GM18907 (cell line): ENCODE results near the gene CHMP4A.
A peak's percentile ranks its signal among the peaks of the same experiment; 100 is the strongest.

Source experiments
- ATAC-seq: cut with Tn5 transposase; IDR thresholded peaks from one replicate; pipeline ENCODE4 v1.9.1; 2021; ENCODE audit warnings: mild to moderate bottlenecking, moderate library complexity; ENCODE audit not compliant: unreplicated experiment

The CHMP4A gene

DNA sequence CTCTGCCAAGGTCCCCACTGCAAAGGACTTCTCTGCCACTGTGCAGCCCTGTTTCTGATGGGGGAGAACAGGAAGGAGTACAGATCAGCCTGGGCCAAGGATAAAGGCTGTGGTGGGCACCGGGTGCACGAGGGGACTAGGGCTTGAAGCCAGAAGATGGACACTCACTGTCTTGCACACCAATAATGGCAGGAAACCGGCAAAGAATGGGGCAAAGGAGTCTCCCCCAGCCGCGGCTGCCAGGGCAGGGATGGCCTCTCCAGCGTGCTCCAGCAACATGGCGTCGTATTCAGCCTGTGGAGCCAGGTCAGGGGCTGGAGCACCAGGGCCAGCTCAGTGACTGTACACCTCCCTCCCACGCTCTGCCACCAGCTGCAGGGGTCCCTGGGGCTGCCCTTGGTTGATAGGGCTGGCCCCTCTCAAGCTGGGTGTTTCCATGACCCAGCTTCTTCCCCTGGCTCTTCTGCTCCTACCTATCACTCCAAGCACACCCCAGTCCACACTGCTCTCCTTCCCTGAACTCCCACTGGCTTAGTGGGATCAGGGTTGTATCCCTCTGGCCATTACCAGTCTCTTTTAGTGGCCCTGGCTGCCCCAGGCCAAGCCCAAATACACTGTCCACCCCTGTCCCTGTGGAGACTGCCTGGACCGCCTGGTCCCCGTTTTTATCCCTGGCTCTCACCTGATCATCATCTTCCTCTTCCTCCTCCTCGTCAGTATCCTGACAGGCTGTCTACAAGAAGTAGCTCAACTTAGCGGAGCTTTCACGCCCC, 31.0 kb downstream of the CHMP4A start:
- ATAC-seq = no peak

DNA sequence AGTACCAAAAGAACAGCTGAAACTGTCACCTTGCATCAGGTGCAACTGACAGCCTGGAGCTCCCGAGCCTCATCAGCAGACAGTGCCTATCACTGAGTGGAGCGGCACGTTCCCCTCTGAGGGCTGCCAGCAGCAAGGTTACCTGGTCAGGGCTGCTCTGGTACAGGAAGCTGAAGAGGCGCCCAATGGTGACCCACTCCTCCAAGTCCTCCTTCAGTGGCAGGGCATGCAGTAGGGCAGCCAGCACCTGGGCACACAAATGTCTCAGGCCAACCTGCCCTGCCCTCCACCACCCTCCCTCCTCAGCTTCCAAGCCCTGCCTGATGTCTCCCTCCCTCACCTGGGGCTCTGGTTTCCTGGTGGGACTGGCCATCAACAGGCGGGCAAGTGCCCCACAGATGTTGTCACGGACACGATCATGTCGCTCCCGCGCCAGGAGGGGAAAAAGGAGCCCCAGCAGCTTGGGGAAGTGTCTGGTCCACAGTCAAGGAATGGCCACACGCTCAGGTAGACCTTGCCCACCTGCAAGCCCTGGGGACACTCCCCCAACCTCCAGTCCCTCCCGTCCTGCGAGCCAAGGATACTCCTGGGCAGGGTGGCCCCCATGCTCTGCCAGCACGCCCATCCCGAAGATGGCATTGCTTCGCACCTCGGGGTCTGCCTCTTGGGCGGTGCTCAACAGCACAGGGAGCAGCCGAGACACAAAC, 31.8 kb downstream of the CHMP4A start:
- no peak for ATAC-seq

DNA sequence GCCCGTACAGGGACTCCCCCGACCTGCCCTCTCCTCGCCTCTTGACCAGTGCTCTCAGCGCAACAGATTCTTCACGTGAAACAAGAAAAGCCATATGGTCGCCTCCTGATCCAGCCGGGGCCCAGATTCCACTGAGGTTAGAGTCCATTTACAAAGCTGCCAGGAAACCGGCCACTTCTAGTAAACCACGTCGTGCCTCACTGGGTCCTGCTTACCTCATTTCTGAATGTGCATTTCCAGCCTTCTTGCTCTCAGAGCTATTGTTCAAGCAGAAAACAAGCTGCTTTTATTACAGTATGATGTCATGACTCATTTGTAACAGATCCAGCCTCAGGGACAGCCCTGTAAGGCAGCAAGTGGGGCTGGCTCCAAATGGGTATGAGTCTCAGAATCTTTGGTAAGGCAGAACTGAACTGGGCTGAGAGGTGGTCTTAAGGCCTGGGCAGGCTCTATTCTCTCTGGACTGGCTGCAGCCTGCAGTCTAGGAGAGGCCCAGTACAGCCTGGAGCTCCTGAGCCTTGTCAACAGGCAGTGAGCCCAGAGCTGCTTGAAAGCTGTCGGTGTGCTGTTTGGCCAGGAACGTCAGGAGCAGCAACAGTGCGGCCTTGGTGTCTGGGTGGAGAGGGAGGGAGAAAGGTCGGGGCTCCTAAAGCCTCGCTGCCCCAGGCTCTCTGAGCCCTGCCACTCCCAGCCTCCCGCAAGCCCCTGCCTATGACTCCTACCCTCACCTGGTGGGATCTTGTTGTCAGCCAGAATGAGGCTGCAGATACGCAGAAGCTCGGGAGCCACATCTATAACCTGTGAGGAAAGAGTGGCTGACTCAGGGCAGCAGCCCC, 33.1 kb downstream of the CHMP4A start:
- no peak for ATAC-seq

DNA sequence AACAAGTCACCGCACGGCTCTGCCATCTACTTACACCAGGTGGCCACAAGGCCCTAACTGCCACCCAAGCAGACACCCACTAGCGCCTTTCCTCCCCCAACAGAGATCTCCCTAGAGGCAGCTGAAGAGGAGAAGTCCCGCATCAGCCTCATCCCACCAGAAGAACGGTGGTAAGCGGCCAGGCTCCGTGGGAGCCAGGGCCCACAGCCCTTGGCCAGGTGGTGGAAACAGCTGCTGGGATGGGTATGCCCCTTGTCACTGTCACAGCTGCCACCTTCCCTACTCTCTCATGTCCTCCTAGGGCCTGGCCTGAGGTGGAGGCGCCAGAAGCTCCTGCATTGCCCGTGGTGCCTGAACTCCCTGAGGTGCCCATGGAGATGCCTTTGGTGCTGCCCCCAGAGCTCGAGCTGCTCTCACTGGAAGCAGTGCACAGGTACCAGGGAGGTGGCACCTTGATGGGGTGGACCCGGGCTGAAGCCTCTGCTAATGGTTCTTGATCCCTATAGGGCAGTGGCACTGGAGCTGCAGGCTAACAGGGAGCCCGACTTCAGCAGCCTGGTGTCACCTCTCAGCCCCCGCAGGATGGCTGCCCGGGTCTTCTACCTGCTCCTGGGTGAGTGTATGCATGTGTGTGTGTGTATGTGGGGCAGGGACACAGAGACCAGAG, 33.9 kb downstream of the CHMP4A start:
- ATAC-seq = no peak

DNA sequence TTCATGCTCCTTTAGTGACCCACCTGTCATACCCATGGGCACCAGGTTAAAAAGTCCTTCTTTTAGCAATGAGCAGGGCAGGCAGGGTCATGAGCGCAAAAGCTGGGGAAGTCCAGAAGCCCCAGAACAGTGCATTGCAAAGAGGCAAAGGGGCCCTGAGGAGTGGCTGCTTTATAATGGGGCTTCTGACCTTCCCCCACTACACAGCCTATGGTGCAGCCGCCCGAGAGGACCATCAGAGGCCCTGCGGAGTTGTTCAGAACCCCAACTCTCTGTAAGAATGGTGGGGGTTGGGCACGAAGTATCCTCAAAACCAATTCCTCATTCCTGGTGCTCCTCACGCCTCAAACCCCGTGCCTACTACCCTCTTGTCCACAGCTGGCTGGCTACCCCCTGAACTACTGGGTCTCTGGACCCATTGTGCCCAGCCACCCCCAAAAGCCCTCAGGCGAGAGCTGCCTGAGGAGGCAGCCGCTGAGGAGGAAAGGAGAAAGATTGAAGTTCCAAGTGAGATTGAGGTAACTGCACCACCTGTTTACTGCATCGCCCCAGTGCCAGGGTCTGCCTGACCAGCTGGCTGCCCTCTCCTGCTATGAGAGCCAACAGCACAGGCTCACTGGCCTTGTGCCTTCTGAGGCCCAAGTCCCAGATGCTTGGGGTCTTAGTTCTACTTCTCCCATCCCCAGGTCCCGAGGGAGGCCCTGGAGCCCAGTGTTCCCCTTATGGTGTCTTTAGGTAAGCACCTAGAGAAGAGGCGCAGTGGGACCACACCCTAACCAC, 34.7 kb downstream of the CHMP4A start:
- ATAC-seq = no peak

DNA sequence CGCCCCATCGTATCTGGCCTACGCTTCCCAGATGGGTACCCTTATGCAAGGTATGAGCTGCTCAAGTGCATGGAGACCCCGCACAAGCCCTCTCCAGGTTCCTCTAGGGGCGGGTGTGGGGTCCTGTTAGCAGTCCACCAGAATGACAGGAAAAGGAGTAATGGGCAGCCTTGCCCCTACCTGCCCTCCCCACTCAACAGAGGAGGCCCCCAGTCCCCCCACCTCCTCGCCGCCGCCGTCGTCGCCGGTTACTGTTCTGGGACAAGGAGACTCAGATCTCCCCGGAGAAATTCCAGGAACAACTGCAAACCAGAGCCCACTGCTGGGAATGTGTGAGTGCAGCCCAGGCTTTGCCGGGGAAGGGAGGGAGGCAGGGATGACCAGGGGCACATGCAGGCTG, 35.4 kb downstream of the CHMP4A start:
- no peak for ATAC-seq

DNA sequence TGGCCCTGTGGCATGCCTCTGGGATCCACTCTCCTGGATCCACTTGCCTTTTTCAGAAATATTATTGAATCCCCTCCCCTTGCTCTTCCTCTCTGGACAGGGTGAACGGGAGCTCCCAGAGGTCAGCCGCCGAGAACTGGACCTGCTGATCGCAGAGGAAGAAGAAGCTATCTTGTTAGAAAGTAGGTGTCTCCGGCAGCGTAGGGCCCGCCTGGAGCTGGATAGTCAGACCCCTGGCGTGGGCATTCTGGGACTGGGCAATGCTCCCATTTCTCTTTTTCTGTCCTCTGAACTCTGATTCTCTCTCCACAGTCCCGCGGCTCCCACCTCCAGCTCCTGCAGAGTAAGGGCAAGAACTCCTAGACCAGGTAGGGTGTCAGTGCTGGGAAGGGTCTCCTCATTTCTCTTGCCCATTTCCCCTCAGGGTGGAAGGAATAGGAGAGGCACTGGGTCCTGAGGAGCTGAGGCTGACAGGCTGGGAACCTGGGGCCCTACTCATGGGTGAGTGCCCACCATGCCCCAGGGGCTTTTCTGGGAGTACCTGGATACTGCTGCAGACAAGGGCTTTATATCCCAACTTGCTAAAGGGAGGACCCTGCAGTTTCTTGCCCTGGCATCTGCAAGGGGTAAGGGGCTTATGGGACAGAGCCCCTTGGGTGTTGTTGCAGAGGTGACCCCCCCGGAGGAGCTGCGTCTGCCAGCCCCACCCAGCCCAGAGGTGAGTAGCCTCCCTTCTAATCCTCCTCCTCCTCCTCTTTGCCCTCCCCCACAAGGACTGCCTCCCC, 36.1 kb downstream of the CHMP4A start:
- ATAC-seq = no peak

DNA sequence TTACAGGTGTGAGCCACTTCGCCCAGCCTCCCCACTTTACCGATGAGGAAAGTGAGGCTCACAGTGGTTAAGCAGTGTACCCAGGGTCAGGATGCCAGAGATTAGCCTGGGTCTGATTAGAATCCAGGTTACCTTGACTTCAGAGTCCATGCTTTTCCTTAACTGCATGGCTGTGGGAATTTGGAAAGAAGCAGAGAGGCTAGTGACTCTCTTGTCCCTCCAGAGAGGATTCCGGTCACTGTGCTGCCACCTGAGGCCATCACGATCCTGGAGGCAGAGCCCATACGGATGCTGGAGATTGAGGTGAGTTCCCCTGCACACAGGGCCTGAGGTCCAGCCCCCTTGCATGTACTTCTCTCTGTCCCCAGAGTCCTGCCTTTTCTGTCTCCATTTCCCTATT, 36.7 kb downstream of the CHMP4A start:
- ATAC-seq = no peak

DNA sequence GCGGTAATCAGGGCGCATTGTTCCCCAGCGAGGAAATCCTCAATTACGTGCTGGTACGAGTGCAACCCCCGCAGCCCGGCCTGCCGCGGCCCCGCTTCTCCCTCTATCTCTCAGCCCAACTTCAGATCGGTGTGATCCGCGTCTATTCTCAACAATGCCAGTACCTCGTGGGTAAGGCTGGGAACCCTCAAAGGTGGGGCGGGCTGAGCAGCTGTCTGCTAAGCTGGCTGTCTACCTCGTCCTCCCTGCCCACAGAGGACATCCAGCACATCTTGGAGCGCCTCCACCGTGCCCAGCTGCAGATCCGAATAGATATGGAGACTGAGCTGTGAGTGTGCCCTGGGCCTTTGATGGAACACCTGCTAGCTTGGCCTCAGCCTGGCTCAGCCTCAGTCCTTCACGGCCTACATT, 40.4 kb downstream of the CHMP4A start:
- no peak for ATAC-seq

DNA sequence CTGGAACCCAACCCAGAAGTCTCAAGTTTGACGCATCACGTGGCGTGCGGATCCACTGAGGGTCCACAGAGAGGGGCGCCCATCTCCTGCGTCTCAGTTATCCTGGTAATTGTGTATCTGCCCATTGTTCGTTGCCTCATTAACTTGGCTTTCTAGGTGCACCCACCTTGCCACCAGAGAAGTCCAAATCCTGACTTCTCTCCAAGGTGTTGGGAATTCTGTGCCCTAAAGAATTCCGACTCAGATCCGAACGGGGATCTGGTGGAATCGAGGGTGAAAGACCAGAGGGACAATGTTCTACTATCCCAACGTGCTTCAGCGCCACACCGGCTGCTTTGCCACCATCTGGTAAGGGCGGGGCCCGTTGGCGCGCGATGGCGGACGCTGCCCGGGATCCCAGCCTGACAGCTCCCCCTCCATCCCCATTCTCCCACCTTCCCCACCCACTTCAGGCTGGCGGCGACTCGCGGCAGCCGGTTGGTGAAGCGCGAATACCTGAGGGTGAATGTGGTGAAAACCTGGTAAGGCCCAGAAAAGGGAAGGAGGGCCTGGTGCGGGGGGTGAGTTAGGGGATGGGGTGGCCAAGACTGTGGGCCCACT, 40.9 kb downstream of the CHMP4A start:
- ATAC-seq = no peak

DNA sequence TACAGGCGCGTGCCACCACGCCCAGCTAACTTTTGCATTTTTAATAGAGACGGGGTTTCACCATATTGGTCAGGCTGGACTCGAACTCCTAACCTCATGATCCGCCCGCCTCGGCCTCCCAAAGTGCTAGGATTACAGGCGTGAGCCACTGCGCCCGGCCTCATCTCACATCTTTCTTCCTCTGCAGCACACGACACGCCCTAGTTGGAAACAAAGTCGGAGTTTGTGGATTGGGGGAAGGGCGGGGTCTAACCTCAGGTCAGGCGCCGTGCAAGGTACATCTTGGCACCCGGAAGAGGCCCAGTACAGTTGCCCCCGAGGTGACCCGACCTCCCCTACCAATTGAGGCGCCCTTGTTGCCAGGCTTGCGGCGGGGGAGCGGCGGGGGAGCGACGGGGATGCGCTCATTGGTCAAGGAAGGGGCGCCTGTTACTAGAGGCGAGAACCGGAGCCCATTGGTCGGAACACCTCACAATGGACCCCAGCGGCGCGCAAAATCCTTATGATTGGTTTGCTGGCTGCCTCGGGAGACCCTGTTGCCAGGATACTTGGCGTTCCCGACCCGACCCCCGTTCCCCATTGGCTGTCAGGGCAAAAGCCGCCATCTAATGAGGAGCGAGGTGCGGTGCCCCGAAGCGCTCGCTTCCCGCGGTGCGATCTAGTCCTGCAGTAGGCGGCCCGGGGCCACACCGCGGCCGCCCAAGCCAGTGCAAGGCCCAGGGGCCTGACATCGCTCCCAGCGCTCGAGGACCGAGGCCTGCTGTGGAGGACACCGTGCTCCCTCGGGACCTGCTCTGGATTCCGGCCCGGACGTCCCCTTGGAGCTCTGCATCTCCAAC, 41.6 kb downstream of the CHMP4A start, which contains the start of gene REC8:
Gene REC8, plus strand, starts transcription at position 659 of the 839 bp plus-strand sequence. CDS start 473 bp downstream, outside the sequence.
- peak; percentile 83 for ATAC-seq

DNA sequence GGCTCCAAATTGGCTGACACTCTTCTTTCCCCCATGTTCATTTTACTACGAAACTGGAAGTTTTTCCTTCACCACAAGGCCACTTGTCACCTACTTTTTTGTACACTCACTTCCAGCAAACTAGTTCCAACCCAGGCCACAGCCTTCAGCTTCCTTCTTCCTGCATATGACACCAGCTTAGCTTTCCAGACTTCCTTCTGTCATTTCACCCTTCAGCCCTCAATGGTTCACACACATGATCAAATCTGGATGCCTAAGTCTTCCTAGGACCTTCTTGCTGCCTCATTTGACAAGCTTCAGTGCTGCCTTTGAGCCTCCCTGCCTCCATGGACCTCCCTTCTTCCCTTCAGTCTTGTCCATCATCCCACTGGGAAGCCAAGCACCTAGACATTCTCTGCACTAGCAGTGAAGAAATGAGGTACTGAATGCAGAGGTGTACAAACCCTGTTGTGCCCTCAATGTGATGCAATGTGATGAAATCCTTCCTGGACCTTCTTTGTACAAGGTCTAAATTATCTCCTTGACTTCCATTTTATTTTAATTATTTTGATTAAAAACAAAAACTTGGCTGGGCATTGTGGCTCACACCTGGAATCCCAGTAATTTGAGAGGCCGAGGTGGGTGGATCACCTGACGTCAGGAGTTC, 45.7 kb downstream of the CHMP4A start:
- no peak for ATAC-seq

DNA sequence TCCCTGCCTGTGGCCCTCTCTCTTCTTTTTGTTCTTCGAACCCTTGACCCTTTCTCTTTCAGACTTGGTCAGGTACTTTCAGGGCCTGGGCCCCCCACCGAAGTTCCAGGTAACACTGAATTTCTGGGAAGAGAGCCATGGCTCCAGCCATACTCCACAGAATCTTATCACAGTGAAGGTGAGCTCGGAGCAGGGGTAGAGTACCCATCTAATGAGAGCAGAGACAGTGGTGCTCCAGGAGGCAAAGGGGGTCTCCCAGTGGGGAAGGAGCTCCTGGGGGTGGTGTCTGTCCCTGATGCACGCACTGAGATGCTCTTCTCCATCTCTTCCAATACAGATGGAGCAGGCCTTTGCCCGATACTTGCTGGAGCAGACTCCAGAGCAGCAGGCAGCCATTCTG, 47.5 kb downstream of the CHMP4A start:
- no peak for ATAC-seq

DNA sequence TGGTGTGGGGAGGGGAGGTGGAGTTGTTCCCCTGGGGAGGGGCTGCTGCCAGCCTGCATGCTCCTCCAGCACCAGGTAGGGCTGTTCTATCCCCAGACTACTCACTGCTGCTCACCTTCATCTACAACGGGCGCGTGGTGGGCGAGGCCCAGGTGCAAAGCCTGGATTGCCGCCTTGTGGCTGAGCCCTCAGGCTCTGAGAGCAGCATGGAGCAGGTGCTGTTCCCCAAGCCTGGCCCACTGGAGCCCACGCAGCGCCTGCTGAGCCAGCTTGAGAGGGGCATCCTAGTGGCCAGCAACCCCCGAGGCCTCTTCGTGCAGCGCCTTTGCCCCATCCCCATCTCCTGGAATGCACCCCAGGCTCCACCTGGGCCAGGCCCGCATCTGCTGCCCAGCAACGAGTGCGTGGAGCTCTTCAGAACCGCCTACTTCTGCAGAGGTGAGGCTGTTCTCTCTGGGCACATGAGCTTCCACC, 48.7 kb downstream of the CHMP4A start:
- ATAC-seq = no peak

DNA sequence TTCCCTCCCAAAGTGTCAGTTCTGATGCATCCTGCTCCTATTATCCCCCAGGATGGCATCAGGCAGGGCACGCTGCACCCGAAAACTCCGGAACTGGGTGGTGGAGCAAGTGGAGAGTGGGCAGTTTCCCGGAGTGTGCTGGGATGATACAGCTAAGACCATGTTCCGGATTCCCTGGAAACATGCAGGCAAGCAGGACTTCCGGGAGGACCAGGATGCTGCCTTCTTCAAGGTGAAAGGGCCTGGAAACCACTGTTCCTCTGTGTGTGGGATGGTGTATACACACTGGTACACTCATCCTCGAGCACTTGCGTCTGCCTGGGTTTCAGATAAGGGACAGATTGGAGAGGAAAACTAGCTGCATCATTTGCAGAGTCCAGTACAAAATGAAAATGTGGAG, 51.2 kb downstream of the CHMP4A start:
- ATAC-seq = no peak

DNA sequence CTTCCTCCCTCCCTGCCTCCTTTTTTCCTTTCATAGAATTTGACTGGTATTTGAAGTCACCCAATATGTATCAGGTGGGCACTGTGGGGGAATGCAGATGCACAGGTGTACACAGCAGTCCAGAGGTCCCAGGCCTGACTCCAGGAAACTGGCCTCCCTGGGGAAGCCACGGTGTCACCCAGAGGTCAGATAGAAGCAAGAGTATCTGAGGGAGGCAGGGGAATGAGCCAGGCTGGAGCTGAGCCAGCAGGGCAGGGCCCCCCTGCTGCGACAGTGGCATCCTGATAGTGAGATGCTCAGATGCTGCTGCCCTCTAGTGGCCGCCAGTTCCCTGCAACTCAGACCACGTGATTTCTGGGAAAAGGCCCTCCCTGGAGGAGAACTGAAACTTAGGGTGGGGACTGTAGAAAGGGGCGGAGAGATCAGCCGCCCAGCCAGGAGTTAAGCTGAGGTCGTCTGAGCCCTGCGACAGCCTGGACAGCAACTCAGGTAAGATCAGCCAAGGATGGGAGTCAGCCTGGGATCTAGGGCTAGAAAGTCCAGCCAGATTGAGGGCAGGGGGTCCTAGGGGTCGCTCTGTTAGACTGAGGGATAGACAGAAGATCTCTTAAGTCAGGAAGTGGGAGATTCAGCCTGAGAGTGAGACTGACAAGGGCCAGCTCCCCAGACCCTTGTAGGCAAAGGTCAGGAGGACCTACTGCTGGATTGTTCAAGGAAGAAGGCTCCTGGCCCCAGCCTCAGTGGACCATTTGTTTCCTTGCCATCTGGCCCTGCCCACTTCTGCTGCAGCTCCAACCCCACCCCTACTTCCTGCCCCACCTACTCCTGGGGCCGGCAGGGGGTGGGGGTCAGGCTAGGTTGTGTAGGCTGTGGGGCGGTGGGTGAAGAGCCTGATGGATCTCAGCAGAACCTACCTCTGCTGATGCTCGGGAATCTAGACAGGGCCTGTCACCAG, 52.2 kb downstream of the CHMP4A start, which contains the start of gene IRF9:
Gene IRF9, plus strand, starts transcription at position 416 of the 955 bp plus-strand sequence. CDS start 880 bp downstream, outside the sequence.
- peak; percentile 83 for ATAC-seq
